ENCODE data around the gene ZBTB45. TPM values are rescaled to one million over a fixed set of nuclear protein-coding genes. Genes with fewer than 3 reads are reported as not detected.
A peak's percentile ranks its signal among the peaks of the same experiment; 100 is the strongest.

ZBTB45 gene
- total RNA-seq, 1 experiment from 2014 or later: 12.0 TPM

DNA sequence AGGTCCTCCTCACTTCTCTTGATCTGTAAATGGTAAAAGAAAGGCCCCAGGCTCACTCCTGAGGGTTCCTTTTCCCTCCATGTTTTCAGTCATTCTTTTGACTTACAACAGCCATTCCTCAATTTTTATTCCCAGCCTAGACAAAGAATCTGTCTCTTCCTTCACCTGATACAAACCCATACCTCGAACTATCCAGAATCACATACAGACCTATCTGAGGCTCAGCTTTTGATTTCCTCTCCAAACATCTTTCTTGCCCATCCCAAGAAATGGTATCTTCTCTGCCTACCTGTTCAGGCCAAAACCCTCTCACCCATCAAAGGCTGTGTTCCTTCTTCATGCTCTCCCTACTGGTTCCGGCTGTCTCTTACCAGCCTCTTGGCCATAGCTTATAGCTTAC, 33.0 kb upstream of the ZBTB45 start:
- peaks cover 74% of the 10 kb centered on the region for H3K79me2 ChIP-seq (ENCODE audit: insufficient read depth, low read length)
- intact Hi-C loops (cut with micrococcal nuclease): no loop called here

DNA sequence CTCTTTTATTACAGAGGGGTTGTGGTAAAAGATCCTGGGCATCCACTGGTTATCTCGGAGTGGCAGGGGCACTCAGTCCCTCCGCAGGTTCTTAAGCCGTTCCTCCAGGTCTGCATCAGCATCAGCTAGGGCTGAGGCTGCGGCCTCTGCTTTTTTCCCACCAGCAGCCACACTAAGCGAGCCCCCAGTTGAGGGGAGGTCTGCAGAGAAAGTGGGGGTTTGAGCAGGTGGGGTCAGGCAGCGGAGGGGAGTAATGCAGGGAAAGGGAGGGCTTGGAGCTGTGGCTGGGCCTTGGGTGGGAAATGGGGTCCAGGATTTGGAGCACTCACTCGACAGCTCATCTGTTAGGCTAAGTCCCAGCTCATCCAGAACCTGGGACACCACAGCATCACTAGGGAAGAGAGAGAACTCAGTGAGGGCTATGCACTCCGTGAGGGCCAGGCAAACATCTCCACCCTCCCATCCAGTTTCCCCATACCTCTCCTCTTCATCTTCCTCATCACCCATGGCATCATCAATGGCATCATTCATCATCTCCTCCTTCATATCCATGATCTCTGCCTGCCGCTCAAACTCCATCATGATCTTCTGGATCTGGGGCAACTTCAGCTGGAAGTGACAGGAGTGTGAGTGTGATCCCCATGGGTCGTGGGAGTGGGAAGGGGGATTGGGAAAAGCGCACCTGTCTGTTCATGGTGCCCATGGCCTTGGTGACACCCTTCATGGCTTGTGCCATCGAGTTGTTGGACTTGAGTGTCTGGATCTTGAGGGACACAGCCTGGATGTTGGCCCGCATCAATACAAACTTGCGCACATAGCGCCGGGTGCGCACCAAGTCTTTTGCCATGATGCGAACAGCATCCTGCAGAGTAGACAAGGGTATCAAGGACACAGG, 32.2 kb upstream of the ZBTB45 start:
- Histone ChIP-seq H3K36me3 (ENCODE audit: control insufficient read depth in 1 of 2, insufficient read depth in 2 of 2, low read length in 2 of 2) (peaks cover 46 to 64% of the 10 kb centered on the region in 2 experiments; a peak in 3 of 4 replicates), H3K4me3 (replicated peaks in 1 of 2; ENCODE audit: low read depth in 1 of 2, low read length in 2 of 2) (no peak overlapping the region), H3K4me2 (ENCODE audit: low read length) (no peak overlapping the region), H3K27me3 (ENCODE audit: insufficient read depth, low read length) (no peaks in the 10 kb centered on the region), H3K27ac (ENCODE audit: low read depth, low read length) (no peak overlapping the region), H3K9ac (ENCODE audit: low read length) (no peak overlapping the region), H3K9me3 (ENCODE audit: control insufficient read depth in 1 of 2, insufficient read depth in 1 of 2, low read depth in 1 of 2, low read length in 2 of 2) (no peaks in the 10 kb centered on the region), H4K20me1 (ENCODE audit: insufficient read depth) (peaks cover 12% of the 10 kb centered on the region; the same call in 1 of the 2 replicates), H3K79me2 (ENCODE audit: insufficient read depth, low read length) (peaks cover 74% of the 10 kb centered on the region), H3K4me1 (ENCODE audit: control insufficient read depth in 1 of 2, insufficient read depth in 2 of 2, low read length in 2 of 2) (peaks cover 15 to 29% of the 10 kb centered on the region in 2 experiments; a peak in 3 of 4 replicates), H2AFZ (ENCODE audit: low read depth, low read length, poor library complexity, severe bottlenecking) (no peak overlapping the region), H3K9me2 (ENCODE audit: insufficient read depth) (no peaks in the 10 kb centered on the region)
- CTCF ChIA-PET: interaction anchor here (1.2 kb wide), 1 partner anchor 32 kb away, joined by 3 read pairs; the partner anchor contains the start of gene ZBTB45
- TSS peak; percentile 23 for BruUV-seq (replicated peaks)
- intact Hi-C loops (cut with micrococcal nuclease): no loop called here
- POLR2A ChIA-PET: no interaction called here
- RAD21 ChIA-PET (ENCODE audit: low non-redundant PET in 1 of 2, low total read pairs in 2 of 2, uncharacterized antibody in 2 of 2, unreplicated experiment in 2 of 2): no interaction called here
- ATAC-seq (no peak), DNase-seq (ENCODE audit: low read depth, low spot score) (no peak)
- TF ChIP-seq JUND (IDR thresholded peaks at IDR 0.05): no peak
- peak; percentile 41; the same call in 1 of the 2 replicates for TF ChIP-seq POLR2AphosphoS5 (IDR thresholded peaks at IDR 0.05; ENCODE audit: low read depth, low read length)
- TF ChIP-seq, protein P1, sequence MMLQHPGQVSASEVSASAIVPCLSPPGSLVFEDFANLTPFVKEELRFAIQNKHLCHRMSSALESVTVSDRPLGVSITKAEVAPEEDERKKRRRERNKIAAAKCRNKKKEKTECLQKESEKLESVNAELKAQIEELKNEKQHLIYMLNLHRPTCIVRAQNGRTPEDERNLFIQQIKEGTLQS (IDR thresholded peaks at IDR 0.05): no peak
- no peak for TF ChIP-seq EGR1 (IDR thresholded peaks at IDR 0.05; ENCODE audit: low read depth)
- no peak for TF ChIP-seq SRF (IDR thresholded peaks at IDR 0.05; ENCODE audit: low read depth)

More for the DNA sequence above, 33.0 kb upstream of the ZBTB45 start:
- H3K27ac ChIP-seq (ENCODE audit: low read depth, low read length): no peak overlapping the region
- no TSS peak for BruUV-seq (replicated peaks)
- H3K9ac ChIP-seq (ENCODE audit: low read length): no peak overlapping the region
- H3K4me2 ChIP-seq (ENCODE audit: low read length): no peak overlapping the region
- no peaks in the 10 kb centered on the region for H3K9me2 ChIP-seq (ENCODE audit: insufficient read depth)
- RAD21 ChIA-PET (ENCODE audit: low non-redundant PET in 1 of 2, low total read pairs in 2 of 2, uncharacterized antibody in 2 of 2, unreplicated experiment in 2 of 2): no interaction called here
- TF ChIP-seq SIN3A (IDR thresholded peaks at IDR 0.05; ENCODE audit: low read depth) (no peak), SP1 (IDR thresholded peaks at IDR 0.05; ENCODE audit: low read depth) (no peak), JUND (IDR thresholded peaks at IDR 0.05) (no peak), EZH2phosphoT487 (IDR thresholded peaks at IDR 0.05; ENCODE audit: borderline replicate concordance) (no peak), CBX3 (IDR thresholded peaks at IDR 0.05; ENCODE audit: low read depth) (no peak), SRF (IDR thresholded peaks at IDR 0.05; ENCODE audit: low read depth) (no peak)
- TF ChIP-seq, protein P2, sequence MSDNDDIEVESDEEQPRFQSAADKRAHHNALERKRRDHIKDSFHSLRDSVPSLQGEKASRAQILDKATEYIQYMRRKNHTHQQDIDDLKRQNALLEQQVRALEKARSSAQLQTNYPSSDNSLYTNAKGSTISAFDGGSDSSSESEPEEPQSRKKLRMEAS (IDR thresholded peaks at IDR 0.05): no peak
- TF ChIP-seq, protein P1 (IDR thresholded peaks at IDR 0.05): no peak
- H3K4me3 ChIP-seq (replicated peaks in 1 of 2; ENCODE audit: low read depth in 1 of 2, low read length in 2 of 2): no peak overlapping the region
- no peaks in the 10 kb centered on the region for H3K27me3 ChIP-seq (ENCODE audit: insufficient read depth, low read length)
- no peak overlapping the region for H2AFZ ChIP-seq (ENCODE audit: low read depth, low read length, poor library complexity, severe bottlenecking)
- peaks cover 39 to 60% of the 10 kb centered on the region in 2 experiments; a peak in 3 of 4 replicates for H3K36me3 ChIP-seq (ENCODE audit: control insufficient read depth in 1 of 2, insufficient read depth in 2 of 2, low read length in 2 of 2)
- no peaks in the 10 kb centered on the region for H3K9me3 ChIP-seq (ENCODE audit: control insufficient read depth in 1 of 2, insufficient read depth in 1 of 2, low read depth in 1 of 2, low read length in 2 of 2)
- peaks cover 4% of the 10 kb centered on the region; the same call in 1 of the 2 replicates for H4K20me1 ChIP-seq (ENCODE audit: insufficient read depth)
- CTCF ChIA-PET: no interaction called here
- peaks cover 19 to 35% of the 10 kb centered on the region in 2 experiments; a peak in 3 of 4 replicates for H3K4me1 ChIP-seq (ENCODE audit: control insufficient read depth in 1 of 2, insufficient read depth in 2 of 2, low read length in 2 of 2)
- DNase-seq (ENCODE audit: low read depth, low spot score) (no peak), ATAC-seq (no peak)
- POLR2A ChIA-PET: interaction anchor here (1.9 to 3.3 kb wide), 2 partner anchors 9 to 33 kb away, joined by 11 to 33 read pairs; partner anchors contain the start of genes TRIM28 and ZBTB45
